HG02588 (cell line): ENCODE measurements around the gene APRT.
"Not testable (repeated sequence)": the region's sequence is repeated elsewhere in the genome, so short reads cannot be mapped to it uniquely, and the experiment has no call there.

Experiments used
- ATAC-seq: cut with Tn5 transposase; IDR thresholded peaks from one replicate; pipeline ENCODE4 v1.9.1; 2021; ENCODE audit warnings: mild to moderate bottlenecking, moderate library complexity; ENCODE audit not compliant: unreplicated experiment

Gene APRT

GRCh38 chr16:88790312-88791211, 21.2 kb downstream of the APRT start:
- ATAC-seq, result no peak

- ATAC-seq, result no peak
Measured at GRCh38 chr16:88789594-88789993, 22.1 kb downstream of the APRT start.

- ATAC-seq, result not testable (repeated sequence)
Measured at GRCh38 chr16:88788749-88789148, 23.0 kb downstream of the APRT start.

- no peak for ATAC-seq
Measured at GRCh38 chr16:88787579-88788314, 24.0 kb downstream of the APRT start.

GRCh38 chr16:88785106-88785924, 26.4 kb downstream of the APRT start, which contains the start of gene PIEZO1:
PIEZO1 (minus strand) TSS chr16:88785220; CDS start chr16:88784964, 256 bp downstream.
- ATAC-seq, result no peak

GRCh38 chr16:88784856-88785105, 26.9 kb downstream of the APRT start:
- no peak for ATAC-seq

GRCh38 chr16:88784074-88784855, 27.5 kb downstream of the APRT start:
- ATAC-seq, result no peak

- ATAC-seq, result no peak
Measured at GRCh38 chr16:88783391-88784073, 28.2 kb downstream of the APRT start.

GRCh38 chr16:88782454-88783390, 29.0 kb downstream of the APRT start:
- no peak for ATAC-seq

GRCh38 chr16:88781140-88782077, 30.3 kb downstream of the APRT start:
- ATAC-seq, result no peak

- no peak for ATAC-seq
Measured at GRCh38 chr16:88780142-88781062, 31.3 kb downstream of the APRT start.

GRCh38 chr16:88779406-88780141, 32.2 kb downstream of the APRT start:
- ATAC-seq, result no peak

- ATAC-seq, result no peak
Measured at GRCh38 chr16:88778541-88779065, 33.1 kb downstream of the APRT start.

GRCh38 chr16:88778271-88778525, 33.5 kb downstream of the APRT start:
- no peak for ATAC-seq

- no peak for ATAC-seq
Measured at GRCh38 chr16:88777471-88778270, 34.1 kb downstream of the APRT start.
